HG03432 (cell line): ENCODE data around the gene RNF144A.
"Not testable (repeated sequence)": the region's sequence is repeated elsewhere in the genome, so short reads cannot be mapped to it uniquely, and the experiment has no call there.

Experiments
- ATAC-seq: cut with Tn5 transposase; IDR thresholded peaks from one replicate; pipeline ENCODE4 v1.9.1; 2021; ENCODE audit warnings: mild to moderate bottlenecking, moderate library complexity; ENCODE audit not compliant: unreplicated experiment

RNF144A gene

DNA sequence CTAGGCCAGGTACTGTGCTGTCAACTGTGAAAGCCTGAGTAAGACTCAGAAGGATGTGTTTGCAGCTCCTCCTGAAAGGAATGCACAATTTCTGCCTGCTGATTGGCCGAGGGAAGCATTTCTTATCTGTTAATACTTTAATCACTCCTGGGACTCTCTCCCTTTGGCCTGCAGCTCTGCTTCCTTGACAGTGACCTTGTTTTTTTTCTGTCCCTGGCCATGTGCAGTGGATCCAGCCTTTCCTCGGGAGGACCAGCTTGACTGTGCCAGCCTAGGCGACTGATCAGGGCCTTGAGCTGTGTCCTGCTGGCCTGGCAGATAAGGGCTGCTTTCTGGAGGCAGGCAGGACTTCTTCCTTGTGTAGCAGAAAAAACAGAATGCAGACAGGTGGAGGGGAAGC, 10.0 kb downstream of the RNF144A start:
- ATAC-seq = no peak

DNA sequence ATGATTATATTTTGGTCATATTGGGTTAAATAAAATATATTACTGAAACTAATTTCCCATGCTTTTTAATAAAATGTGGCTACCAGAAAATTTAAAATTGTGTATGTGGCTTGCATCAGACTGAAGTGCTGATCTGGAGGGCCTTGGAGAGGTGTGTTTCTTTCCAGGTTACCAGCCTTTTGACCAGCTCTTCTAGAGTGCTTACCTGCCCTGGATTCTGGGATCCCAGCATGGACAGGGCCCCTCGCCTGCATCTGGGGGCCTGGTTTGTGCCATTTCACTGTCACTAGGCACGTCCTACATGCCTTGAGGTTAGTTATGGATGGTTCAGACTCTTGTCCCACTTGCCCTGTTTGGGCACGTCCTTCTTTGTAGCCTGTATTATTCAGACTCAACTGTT, 10.5 kb downstream of the RNF144A start:
- ATAC-seq = no peak

DNA sequence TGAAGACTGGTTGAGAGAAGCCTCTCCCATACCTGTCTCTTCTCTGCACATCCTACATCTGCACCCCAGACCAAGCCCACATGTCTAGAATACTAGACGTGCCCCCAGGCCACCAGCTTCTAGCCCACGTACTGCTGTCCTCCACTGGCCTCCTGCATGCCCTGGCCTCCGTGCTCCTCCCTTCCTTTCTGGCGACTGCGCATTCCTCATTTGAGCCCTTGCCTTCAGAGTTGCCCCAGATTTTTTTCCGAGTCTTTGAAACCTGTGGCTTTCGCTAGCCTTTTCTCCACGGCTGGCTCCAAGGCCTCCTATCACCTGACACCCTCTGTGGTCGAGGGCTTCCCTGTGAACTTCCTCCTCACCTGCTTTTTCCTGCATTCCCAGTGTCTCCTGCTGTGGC, 11.2 kb downstream of the RNF144A start:
- no peak for ATAC-seq

- no peak for ATAC-seq
Measured at GRCh38 chr2:6929196-6929819, 12.1 kb downstream of the RNF144A start.

- no peak for ATAC-seq
Measured at GRCh38 chr2:6930923-6931647, 13.9 kb downstream of the RNF144A start.

- ATAC-seq = no peak
Measured at GRCh38 chr2:6931753-6932152, 14.5 kb downstream of the RNF144A start.

DNA sequence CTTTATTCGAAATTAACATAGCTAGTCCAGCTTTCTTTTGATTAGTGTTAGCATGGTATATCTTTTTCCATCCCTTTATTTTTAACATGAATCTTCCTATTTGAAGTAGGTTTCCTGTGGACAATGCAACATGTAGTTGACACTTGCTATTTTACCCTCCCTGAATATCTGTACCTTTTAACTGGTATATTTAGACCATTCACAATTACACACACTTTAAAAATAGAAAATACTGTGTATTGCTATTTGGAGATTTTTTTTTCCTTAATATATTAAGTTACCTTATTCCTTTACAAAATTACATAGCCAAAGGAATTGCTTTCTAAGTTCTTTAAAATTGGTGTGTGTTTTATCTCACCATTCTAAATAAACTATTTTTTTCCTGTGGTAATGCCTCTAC, 15.0 kb downstream of the RNF144A start:
- ATAC-seq = no peak

DNA sequence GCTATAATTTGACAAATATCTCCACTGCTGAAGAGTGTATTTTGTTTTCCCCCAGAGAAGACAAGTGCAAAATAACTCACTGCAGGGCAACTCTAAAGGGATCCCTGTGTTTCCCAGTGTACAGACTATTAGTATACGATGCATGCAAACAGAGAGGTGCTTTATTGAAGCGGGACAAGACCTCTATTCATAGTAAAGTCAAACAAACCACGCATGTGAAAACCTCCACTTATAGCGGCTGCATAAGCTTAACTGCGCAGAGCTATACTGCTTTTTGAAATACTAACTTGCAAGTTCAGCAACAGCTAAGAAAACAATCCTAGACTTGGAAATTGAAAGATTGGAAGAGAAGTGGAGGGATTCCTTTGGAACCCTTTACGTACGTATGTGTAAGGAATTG, 15.6 kb downstream of the RNF144A start:
- ATAC-seq = no peak

DNA sequence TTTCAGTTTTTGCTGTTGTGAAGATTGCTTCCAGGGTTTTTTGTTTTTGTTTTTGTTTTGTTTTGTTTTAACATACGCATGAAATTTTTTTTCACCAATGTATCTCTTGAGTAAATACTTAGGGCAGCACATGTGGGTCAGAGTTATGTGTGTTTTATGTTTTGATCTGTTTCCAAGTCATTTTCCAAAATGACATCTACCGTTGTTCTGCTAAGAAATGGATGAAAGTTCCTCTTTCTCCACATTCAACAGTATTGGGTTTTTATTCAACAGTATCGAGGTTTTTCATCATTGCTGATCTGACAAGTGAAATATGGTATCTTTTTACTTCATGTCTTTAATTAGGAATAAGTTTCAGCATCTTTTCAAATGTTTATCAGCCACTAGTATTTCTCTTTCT, 16.7 kb downstream of the RNF144A start:
- ATAC-seq = no peak

DNA sequence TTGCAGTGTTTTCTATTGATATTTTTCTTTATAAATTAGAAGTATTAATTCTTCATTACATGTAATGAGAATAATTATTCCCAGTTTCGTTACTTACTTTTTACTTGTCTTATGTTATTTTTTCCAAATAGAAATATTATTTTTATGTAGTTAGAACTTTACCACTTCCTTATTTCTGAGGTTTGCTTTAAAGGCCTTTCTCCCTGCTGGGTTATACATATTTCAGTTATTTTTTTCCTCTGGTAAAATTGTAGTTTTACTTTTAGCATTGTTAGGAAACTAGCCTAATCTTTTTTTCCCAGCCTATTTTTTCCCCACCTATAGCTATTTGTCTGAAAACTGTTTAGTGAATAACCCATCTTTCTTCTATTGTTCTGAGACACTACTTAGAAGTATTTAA, 17.1 kb downstream of the RNF144A start:
- no peak for ATAC-seq

GRCh38 chr2:6934758-6935651, 17.8 kb downstream of the RNF144A start:
- no peak for ATAC-seq

- not testable (repeated sequence) for ATAC-seq
Measured at GRCh38 chr2:6935652-6936020, 18.4 kb downstream of the RNF144A start.

GRCh38 chr2:6937157-6937556, 19.9 kb downstream of the RNF144A start:
- ATAC-seq = no peak

- ATAC-seq = no peak
Measured at GRCh38 chr2:6937582-6937981, 20.4 kb downstream of the RNF144A start.

DNA sequence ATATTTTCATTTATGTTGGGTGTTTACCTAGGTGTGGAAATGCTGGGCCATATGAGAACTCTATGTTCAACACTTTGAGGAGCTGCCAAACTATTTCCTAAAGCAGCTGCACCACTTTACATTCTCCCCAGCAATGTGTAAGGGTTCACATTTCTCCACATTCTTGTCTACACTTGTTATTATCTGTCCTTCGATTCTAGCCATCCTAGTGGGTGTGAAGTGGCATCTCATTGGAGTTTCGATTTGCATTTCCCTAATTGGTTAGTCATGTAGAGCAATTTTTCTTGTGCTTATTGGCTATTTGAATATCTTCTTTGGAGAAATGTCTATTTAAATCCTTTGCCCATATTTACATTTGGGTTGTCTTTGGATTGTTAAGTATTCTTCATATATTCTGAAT, 21.9 kb downstream of the RNF144A start:
- no peak for ATAC-seq

- no peak for ATAC-seq
Measured at GRCh38 chr2:6940820-6941219, 23.6 kb downstream of the RNF144A start.

GRCh38 chr2:6941299-6942046, 24.3 kb downstream of the RNF144A start:
- ATAC-seq = no peak

DNA sequence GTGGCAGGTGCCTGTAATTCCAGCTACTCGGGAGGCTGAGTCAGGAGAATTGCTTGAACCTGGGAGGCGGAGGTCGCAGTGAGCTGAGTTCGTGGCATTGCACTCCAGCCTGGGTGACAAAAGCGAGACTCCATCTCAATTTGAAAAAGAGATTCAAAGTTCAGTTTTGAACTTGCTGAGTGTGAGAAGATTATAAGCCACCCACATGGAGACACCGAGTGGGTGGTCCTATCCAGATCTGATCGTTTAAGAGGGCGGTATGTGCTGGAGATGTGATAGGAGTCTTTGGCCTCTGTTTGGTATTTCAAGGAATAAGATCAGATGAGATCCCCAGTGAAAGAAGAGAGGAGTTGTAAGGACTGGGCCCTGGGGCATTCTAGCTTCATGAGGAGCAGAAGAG, 25.6 kb downstream of the RNF144A start:
- no peak for ATAC-seq

DNA sequence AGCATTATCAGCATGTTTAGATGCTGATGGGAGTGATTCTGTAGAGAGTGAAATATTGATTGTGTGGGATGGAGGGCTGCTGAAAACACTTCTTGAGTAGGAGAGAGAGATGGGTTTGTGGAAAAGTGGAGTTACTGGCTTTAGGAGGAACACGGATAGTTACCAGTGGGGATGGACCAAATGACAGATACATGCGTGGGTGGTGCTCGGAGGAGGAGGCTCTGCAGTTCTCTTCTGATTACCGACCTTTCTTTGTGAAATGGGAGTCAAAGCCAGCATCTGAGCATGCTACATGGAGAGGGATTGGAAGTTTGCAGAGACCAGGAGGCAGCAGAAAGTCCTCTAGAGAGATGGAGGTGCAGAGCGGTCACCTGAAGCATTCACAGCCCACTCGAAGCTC, 26.3 kb downstream of the RNF144A start:
- ATAC-seq = no peak

DNA sequence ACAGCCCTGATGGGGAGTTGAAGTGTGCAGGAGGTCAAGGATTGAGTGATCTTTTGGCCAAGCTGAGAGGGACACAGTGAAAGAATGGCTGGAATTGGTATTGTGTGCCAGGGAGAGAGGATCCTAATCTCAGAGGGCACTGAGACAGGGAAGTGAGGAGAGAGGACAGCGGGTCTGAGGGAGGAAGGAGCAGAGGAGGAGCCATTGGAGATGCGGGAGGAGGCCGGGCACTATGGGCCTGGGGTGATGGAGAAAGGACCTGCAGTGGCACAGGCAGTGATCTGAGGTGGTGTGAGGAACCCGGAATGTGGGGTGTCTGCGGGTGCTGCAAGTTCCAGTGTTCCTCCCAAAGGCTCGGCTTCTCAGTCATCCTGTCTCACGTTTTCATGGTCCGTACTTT, 26.8 kb downstream of the RNF144A start:
- ATAC-seq = no peak

- no peak for ATAC-seq
Measured at GRCh38 chr2:6944555-6944954, 27.3 kb downstream of the RNF144A start.
